HCT116 (cell line): Measurements from ENCODE around the gene SQSTM1. TPM values are rescaled to one million over a fixed set of nuclear protein-coding genes. Genes with fewer than 3 reads are reported as not detected.

ENCODE experiments used
- ATAC-seq: fragments of 200-7000 bp; cut with Tn5 transposase; 2 replicates; pipeline ENCODE4 v1.9.1; 2020; ENCODE audit warnings: mild to moderate bottlenecking, moderate library complexity
- BruUV-seq: library from RNA; stranded (reverse); fragments of 400-500 nt; replicated peaks from 2 replicates; lab custom pipeline; 2021; lab: Mats Ljungman, UMichigan
- CTCF ChIA-PET: fragments of 300-600 bp; sonication (Branson Sonifier 250); formaldehyde crosslinking; loops from one replicate; lab custom pipeline; 2021; ENCODE audit warnings: antibody characterized with exemption; lab: Charles Lee
- POLR2A ChIA-PET: fragments of 300-600, 350-600 bp; sonication (Branson Sonifier 250); formaldehyde crosslinking; loops from one replicate; lab custom pipeline; 2021; ENCODE audit warnings: antibody characterized with exemption; lab: Charles Lee
- RAD21 ChIA-PET, 2 experiments: fragments of 300-600 bp; sonication (Branson Sonifier 250); formaldehyde crosslinking; loops; one replicate each; lab custom pipeline; 2023; ENCODE audit warnings: low total read pairs in 2 of 2; ENCODE audit not compliant: uncharacterized antibody in 2 of 2, unreplicated experiment in 2 of 2, low non-redundant PET in 1 of 2; lab: Charles Lee
- DNase-seq: peaks from one replicate; pipeline ENCODE4 v3.0.0-alpha.2; 2010; ENCODE audit warnings: low read depth, low spot score
- H2AFZ ChIP-seq: fragments of 200-600 bp; shearing (Covaris generic), sonication (generic); 2 replicates; pipeline ENCODE4 v1.6.1; 2017; ENCODE audit warnings: low read depth, mixed run types, mixed read lengths, antibody characterized with exemption, low read length; ENCODE audit not compliant: poor library complexity, severe bottlenecking
- H3K27ac ChIP-seq: 2 replicates; pipeline ENCODE4 v1.5.1; 2012; ENCODE audit warnings: low read depth, low read length
- H3K27me3 ChIP-seq: fragments of 200-600 bp; sonication (generic); 2 replicates; pipeline ENCODE4 v1.6.1; 2016; ENCODE audit warnings: mixed run types, low read length, mixed read lengths; ENCODE audit not compliant: insufficient read depth
- H3K36me3 ChIP-seq, 2 experiments: fragments of 200-500 bp in 1 of 2; fragments of 200-600 bp in 1 of 2; sonication (Bioruptor generic) in 1 of 2; sonication (generic) in 1 of 2; 2 replicates each; pipeline versions ENCODE4 v1.5.1 to v1.6.1; 2014 to 2016; ENCODE audit warnings: low read length in 2 of 2, inconsistent platforms in 1 of 2, mixed read lengths in 1 of 2, mixed run types in 1 of 2; ENCODE audit not compliant: insufficient read depth in 2 of 2, control insufficient read depth in 1 of 2
- H3K4me1 ChIP-seq, 2 experiments: fragments of 200-600 bp in 1 of 2; sonication (generic) in 1 of 2; 2 replicates each; pipeline versions ENCODE4 v1.5.1 to v1.6.1; 2012 to 2017; ENCODE audit warnings: low read length in 2 of 2, inconsistent platforms in 1 of 2, mild to moderate bottlenecking in 1 of 2, mixed read lengths in 1 of 2, mixed run types in 1 of 2, moderate library complexity in 1 of 2; ENCODE audit not compliant: insufficient read depth in 2 of 2, control insufficient read depth in 1 of 2
- H3K4me2 ChIP-seq: fragments of 200-600 bp; sonication (generic); 2 replicates; pipeline ENCODE4 v1.6.1; 2017; ENCODE audit warnings: mixed run types, low read length, mixed read lengths
- H3K4me3 ChIP-seq, 2 experiments: fragments of 200-600 bp in 1 of 2; sonication (generic) in 1 of 2; replicated peaks in 1 of 2; 2 replicates each; pipeline ENCODE4 v1.5.1; 2011 to 2016; ENCODE audit warnings: low read length in 2 of 2, control low read depth in 1 of 2, low read depth in 1 of 2, mild to moderate bottlenecking in 1 of 2, mixed read lengths in 1 of 2, mixed run types in 1 of 2
- H3K79me2 ChIP-seq: fragments of 200-600 bp; sonication (generic); 2 replicates; pipeline ENCODE4 v1.6.1; 2017; ENCODE audit warnings: mild to moderate bottlenecking, mixed run types, low read length, moderate library complexity, mixed read lengths; ENCODE audit not compliant: insufficient read depth
- H3K9ac ChIP-seq: fragments of 200-600 bp; sonication (generic); 2 replicates; pipeline ENCODE4 v1.6.1; 2016; ENCODE audit warnings: low read length, mixed read lengths
- H3K9me2 ChIP-seq: fragments of 200-600 bp; sonication (generic), shearing (Covaris generic); 2 replicates; pipeline ENCODE4 v1.6.1; 2017; ENCODE audit warnings: mixed run types, mild to moderate bottlenecking, moderate library complexity; ENCODE audit not compliant: insufficient read depth
- H3K9me3 ChIP-seq, 2 experiments: fragments of 200-500 bp in 1 of 2; fragments of 200-600 bp in 1 of 2; sonication (Bioruptor generic) in 1 of 2; sonication (generic) in 1 of 2; 2 replicates each; pipeline ENCODE4 v1.6.1; 2014 to 2017; ENCODE audit warnings: low read length in 2 of 2, mixed read lengths in 2 of 2, inconsistent platforms in 1 of 2, low read depth in 1 of 2, mild to moderate bottlenecking in 1 of 2, mixed run types in 1 of 2, moderate library complexity in 1 of 2; ENCODE audit not compliant: control insufficient read depth in 1 of 2, insufficient read depth in 1 of 2
- H4K20me1 ChIP-seq: fragments of 200-600 bp; sonication (generic), shearing (Covaris generic); 2 replicates; pipeline ENCODE4 v1.6.1; 2017; ENCODE audit warnings: mixed run types, mild to moderate bottlenecking, moderate library complexity; ENCODE audit not compliant: insufficient read depth
- ATF3 ChIP-seq: IDR thresholded peaks from 2 replicates; pipeline ENCODE4 v1.6.1; 2012
- CBX3 ChIP-seq: IDR thresholded peaks from 2 replicates; pipeline ENCODE4 v1.6.1; 2012; ENCODE audit warnings: low read depth
- ELF1 ChIP-seq: IDR thresholded peaks from 2 replicates; pipeline ENCODE4 v1.6.1; 2012; ENCODE audit warnings: low read depth, borderline replicate concordance
- EZH2phosphoT487 ChIP-seq: fragments of 200-600 bp; IDR thresholded peaks from 2 replicates; pipeline ENCODE4 v1.6.1; 2018; ENCODE audit warnings: antibody characterized with exemption, borderline replicate concordance
- JUND ChIP-seq: IDR thresholded peaks from 2 replicates; pipeline ENCODE4 v1.6.1; 2012
- MAX ChIP-seq: IDR thresholded peaks from 2 replicates; pipeline ENCODE4 v1.6.1; 2012
- POLR2AphosphoS5 ChIP-seq: IDR thresholded peaks from 2 replicates; pipeline ENCODE4 v1.6.1; 2011; ENCODE audit warnings: mild to moderate bottlenecking, low read depth, low read length, moderate library complexity
- RAD21 ChIP-seq: IDR thresholded peaks from 2 replicates; pipeline ENCODE4 v1.6.1; 2012; ENCODE audit warnings: low read depth, mild to moderate bottlenecking
- REST ChIP-seq: IDR thresholded peaks from 2 replicates; pipeline ENCODE4 v1.6.1; 2012; ENCODE audit warnings: low read depth
- SP1 ChIP-seq: IDR thresholded peaks from 2 replicates; pipeline ENCODE4 v1.6.1; 2012; ENCODE audit warnings: low read depth
- SRF ChIP-seq: IDR thresholded peaks from 2 replicates; pipeline ENCODE4 v1.6.1; 2012; ENCODE audit warnings: low read depth
- TCF7L2 ChIP-seq: IDR thresholded peaks from 2 replicates; pipeline ENCODE4 v1.7.0; 2011; ENCODE audit warnings: borderline replicate concordance, inconsistent platforms; ENCODE audit not compliant: insufficient read depth, insufficient read length; ENCODE audit errors: extremely low read depth
- ZBTB33 ChIP-seq: IDR thresholded peaks from 2 replicates; pipeline ENCODE4 v1.6.1; 2011; ENCODE audit warnings: mild to moderate bottlenecking, low read length, moderate library complexity; ENCODE audit not compliant: insufficient replicate concordance; ENCODE audit errors: extremely low read depth
- ZNF274 ChIP-seq: fragments of 200-500 bp; sonication (Bioruptor generic); IDR thresholded peaks from 2 replicates; pipeline ENCODE4 v1.6.1; 2014; ENCODE audit warnings: mild to moderate bottlenecking, low read depth, low read length, inconsistent platforms
- intact Hi-C: fragments of 100-400 bp; cut with micrococcal nuclease; formaldehyde crosslinking; loops from 2 replicates; pipeline ENCODE4 v1.10.0; 2022
- total RNA-seq: library from RNA; stranded (reverse); gene quantifications from one replicate; pipeline ENCODE4 v1.2.1, GENCODE V29; 2021; ENCODE audit not compliant: unreplicated experiment

The SQSTM1 gene
- total RNA-seq, 1 experiment from 2014 or later, result 299 TPM

- H3K4me1 ChIP-seq, result peaks cover 2 to 8% of the 10 kb centered on the region in 2 experiments; a peak in 1 of 4 replicates
- H3K9ac ChIP-seq, result no peak overlapping the region
- no peak overlapping the region for H3K4me2 ChIP-seq
- peaks cover 16 to 20% of the 10 kb centered on the region in 2 experiments for H3K36me3 ChIP-seq
- H3K79me2 ChIP-seq, result peaks cover 39% of the 10 kb centered on the region
- intact Hi-C loops, result no loop called here
- ATAC-seq (no peak), DNase-seq (no peak)
- H3K27me3 ChIP-seq, result no peaks in the 10 kb centered on the region
- RAD21 ChIA-PET, result no interaction called here
- POLR2A ChIA-PET, result no interaction called here
- no peaks in the 10 kb centered on the region for H4K20me1 ChIP-seq
- H3K27ac ChIP-seq, result no peak overlapping the region
- no peak overlapping the region for H3K4me3 ChIP-seq
- BruUV-seq, result no TSS peak
- no peaks in the 10 kb centered on the region for H3K9me3 ChIP-seq
- H2AFZ ChIP-seq, result no peak overlapping the region
- TF ChIP-seq TCF7L2 (no peak), ATF3 (no peak), ZNF274 (no peak), JUND (no peak), ZBTB33 (no peak)
- CTCF ChIA-PET, result no interaction called here
- no peaks in the 10 kb centered on the region for H3K9me2 ChIP-seq
Measured at GRCh38 chr5:179854356-179854755, 33.7 kb downstream of the SQSTM1 start.

- no peaks in the 10 kb centered on the region for H4K20me1 ChIP-seq
- intact Hi-C loops, result loop anchor here (2.0 to 5.0 kb wide), 4 partner anchors 37 to 214 kb away; partner anchors contain the start of genes RNF130 and SQSTM1
- H3K4me1 ChIP-seq, result peaks cover 2 to 12% of the 10 kb centered on the region in 2 experiments; a peak in 1 of 4 replicates
- ATAC-seq, result peak; percentile 59
- POLR2A ChIA-PET, result no interaction called here
- peak overlapping the region; percentile 92 to 99 for H3K4me3 ChIP-seq
- H3K9ac ChIP-seq, result peak overlapping the region; percentile 77
- H3K36me3 ChIP-seq, result peaks cover 2 to 4% of the 10 kb centered on the region in 2 experiments; a peak in 1 of 4 replicates
- H3K9me3 ChIP-seq, result no peaks in the 10 kb centered on the region
- H3K79me2 ChIP-seq, result peaks cover 39% of the 10 kb centered on the region
- no peaks in the 10 kb centered on the region for H3K9me2 ChIP-seq
- H3K27ac ChIP-seq, result peak overlapping the region; percentile 73
- H2AFZ ChIP-seq, result peak overlapping the region; percentile 79
- no peaks in the 10 kb centered on the region for H3K27me3 ChIP-seq
- no peak for DNase-seq
- peak overlapping the region; percentile 95 for H3K4me2 ChIP-seq
- CTCF ChIA-PET, result no interaction called here
- TSS peak; percentile 37 for BruUV-seq
- RAD21 ChIA-PET, result no interaction called here
- no peak for TF ChIP-seq REST
- no peak for TF ChIP-seq RAD21
- TF ChIP-seq CBX3, result no peak
- TF ChIP-seq TCF7L2, result no peak
- TF ChIP-seq SP1, result no peak
- TF ChIP-seq POLR2AphosphoS5, result no peak
- TF ChIP-seq ATF3, result no peak
- TF ChIP-seq ZNF274, result no peak
- TF ChIP-seq MAX, result no peak
- TF ChIP-seq SRF, result no peak
- TF ChIP-seq EZH2phosphoT487, result no peak
- TF ChIP-seq ELF1, result no peak
Measured at GRCh38 chr5:179858241-179858585, 37.5 kb downstream of the SQSTM1 start.
